Measurements from ENCODE around the gene PRRX2.
"Not testable (repeated sequence)": the region's sequence is repeated elsewhere in the genome, so short reads cannot be mapped to it uniquely, and the experiment has no call there.

The PRRX2 gene

DNA sequence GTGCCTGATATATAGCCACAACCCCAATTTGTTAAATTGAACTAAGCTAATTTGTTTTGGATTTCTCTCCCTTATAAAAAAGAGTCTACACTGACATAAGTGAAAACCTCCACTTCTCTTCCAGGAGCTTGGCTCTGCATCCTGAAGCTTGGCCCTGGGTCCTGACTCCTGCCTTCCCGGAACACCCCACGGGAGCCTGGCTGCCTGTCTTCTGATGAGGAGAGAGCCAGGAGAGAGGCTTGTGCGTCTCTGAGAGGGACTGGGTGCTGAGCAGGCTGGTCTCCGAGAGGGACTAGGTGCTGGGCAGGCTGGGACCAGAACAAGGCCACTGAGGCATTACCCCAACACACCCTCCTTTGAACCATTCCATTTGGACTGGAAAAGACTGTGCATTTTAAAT is 93.9 kb downstream of the PRRX2 start:
- DNase-seq, result no peak

DNA sequence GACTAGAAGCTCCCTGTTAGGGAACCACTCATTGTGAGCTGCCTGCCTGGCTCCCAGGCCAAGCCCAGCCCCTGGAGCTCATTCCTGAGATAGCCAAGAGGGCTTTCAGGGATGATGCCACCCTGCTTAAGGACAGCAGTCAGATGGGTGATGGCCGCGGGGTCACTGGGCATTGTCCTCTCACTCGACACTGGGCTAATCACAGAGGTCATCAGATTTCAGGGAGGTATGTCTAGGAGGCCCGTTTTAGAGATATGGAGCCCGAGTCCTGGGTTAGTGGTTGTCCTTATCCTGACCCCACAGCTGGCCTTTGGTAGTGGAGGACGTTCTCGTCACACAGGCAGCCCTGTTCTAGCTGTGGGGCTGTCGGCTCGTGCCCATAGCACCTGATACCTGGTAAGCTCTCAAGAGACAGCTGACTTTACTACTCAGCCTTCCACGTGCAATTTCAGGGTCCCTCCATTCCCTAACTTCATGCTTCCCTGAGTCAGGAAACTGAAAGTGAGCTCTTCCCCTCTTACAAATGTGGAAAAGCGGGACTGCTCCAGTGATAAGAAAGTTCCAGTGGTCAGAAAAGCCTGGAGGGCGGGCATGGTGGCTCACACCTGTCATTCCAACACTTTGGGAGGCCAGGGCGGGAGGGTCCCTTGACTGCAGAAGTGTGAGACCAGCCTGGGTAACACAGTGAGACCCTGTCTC is 94.5 kb downstream of the PRRX2 start:
- no peak for DNase-seq

GRCh38 chr9:129760784-129761183 is 95.3 kb downstream of the PRRX2 start:
- DNase-seq, result not testable (repeated sequence)

GRCh38 chr9:129761293-129761900 is 96.0 kb downstream of the PRRX2 start:
- DNase-seq, result no peak

- DNase-seq, result peak; percentile 61
Observed at GRCh38 chr9:129761901-129762369, 96.5 kb downstream of the PRRX2 start.

DNA sequence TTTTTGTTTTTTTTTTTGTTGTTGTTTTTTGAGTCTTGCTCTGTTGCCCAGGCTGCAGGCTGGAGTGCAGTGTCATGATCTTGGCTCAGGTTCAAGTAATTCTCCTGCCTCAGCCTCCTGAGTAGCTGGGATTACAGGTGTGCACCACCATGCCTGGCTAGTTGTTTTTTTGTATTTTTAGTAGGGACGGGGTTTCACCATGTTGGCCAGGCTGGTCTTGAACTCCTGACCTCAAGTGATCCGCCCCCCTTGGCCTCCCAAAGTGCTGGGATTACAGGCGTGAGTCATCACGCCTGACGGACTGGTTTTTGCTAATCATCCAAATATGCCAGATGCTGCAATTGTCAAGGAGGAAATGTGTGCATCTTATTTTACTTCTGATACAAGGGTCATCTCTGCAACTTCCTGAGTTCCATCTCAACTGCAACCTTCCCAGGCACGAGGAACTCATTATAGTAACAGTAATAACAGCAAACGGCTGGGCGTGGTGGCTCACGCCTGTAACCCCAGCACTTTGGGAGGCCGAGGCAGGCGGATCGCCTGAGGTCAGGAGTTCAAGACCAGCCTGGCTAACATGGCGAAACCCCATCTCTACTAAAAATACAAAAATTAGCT is 97.0 kb downstream of the PRRX2 start:
- DNase-seq, result not testable (repeated sequence)

- no peak for DNase-seq
Observed at GRCh38 chr9:129762985-129763926, 97.8 kb downstream of the PRRX2 start.

DNA sequence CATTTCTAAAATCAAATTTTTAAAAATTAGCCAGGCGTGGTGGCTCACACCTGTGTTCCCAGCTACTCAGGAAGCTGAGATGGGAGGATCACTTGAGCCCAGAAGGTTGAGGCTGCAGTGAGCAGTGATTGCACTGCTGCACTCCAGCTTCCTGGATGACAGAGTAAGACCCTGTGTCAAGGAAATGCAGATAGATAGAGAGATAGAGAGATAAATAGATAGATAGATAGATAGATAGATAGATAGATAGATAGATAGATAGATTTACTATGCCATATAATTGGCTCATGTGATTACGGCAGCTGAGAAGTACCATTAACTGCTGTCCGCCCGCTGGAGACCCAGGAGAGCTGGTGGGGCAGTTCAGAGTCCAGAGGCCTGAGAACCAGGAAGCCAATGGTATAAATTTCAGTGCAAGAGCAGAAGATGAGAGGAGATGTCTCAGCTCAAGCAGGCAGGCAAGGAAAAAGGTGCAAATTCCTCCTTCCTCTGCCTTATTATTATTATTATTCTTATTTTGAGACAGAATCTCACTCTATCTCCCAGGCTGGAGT is 100.4 kb downstream of the PRRX2 start:
- DNase-seq, result no peak

DNA sequence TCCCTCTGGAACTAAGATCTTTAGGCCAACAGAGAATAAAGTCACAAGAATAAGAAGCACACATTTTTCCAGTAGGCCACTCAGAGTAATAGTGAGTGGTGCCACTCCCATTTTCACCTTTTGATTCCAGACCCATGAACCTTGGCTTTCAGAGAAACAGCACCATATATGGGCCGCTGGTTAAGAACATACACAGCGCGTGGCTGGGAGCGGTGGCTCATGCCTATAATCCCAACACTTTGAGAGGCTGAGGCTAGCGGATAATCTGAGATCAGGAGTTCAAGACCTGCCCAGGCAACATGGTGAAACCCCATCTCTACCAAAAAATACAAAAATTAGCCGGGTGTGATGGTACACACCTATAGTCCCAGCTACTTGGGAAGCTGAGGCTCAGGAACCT is 103.0 kb downstream of the PRRX2 start:
- DNase-seq, result no peak

DNA sequence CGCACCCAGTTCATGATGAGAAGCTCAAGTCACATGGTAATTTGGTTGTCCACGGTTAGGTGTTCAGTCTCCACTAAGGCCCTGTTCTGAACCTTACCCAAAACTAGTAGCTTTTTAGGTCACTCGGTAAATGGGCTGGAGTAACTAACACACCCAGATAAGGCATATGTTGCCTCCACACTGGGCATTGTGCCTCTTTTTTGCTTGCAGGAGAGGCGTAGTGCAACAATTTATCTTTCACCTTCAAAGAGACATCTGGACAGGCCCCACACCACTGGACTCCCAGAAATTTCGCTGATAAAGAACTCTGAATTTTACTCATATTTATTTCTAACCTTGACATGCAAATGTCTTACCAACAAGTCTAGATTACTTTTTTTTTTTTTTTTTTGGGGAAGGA is 104.2 kb downstream of the PRRX2 start:
- DNase-seq, result no peak

DNA sequence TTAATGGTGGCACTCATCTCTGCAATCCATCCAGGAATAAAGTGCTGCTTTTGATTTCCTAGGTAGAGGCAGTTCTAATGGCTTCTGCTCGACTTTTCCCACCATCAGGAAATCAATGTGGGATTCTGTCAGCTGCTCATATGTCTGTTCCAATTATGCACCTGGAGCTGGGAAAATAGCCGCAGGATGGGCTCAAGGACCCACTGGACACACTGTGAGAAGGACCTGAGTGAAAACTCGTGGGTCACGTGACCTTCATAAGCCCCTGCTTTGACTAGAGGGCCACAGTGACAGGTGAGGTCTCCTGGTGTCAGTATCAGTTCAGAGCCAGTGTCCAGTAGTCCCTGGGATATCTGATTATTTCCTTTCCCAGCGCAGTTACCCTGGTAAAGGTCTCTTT is 105.3 kb downstream of the PRRX2 start:
- no peak for DNase-seq

Measured in right kidney (tissue), 1 donor.